ENCODE results near the gene SCGB1C1. TPM values are rescaled to one million over a fixed set of nuclear protein-coding genes. Genes with fewer than 3 reads are reported as not detected.
A peak's percentile ranks its signal among the peaks of the same experiment; 100 is the strongest.
"Not testable (repeated sequence)": the region's sequence is repeated elsewhere in the genome, so short reads cannot be mapped to it uniquely, and the experiment has no call there.

Gene SCGB1C1
- total RNA-seq, 2 experiments from 2014 or later, result not detected

GRCh38 chr11:213111-213510 is 20.2 kb downstream of the SCGB1C1 start:
- H3K27ac Mint-ChIP-seq, result peak overlapping the region; percentile 62
- H3K4me1 Mint-ChIP-seq (ENCODE audit: low read depth), result peaks cover 38% of the 10 kb centered on the region
- H3K4me3 Mint-ChIP-seq, result no peak overlapping the region
- peaks cover 29% of the 10 kb centered on the region for H3K36me3 Mint-ChIP-seq (ENCODE audit: low read depth)
- CTCF ChIA-PET, result interaction anchor here (0.5 kb wide), 1 partner anchor 11 kb away, joined by 3 read pairs; no protein-coding TSS in a partner anchor
- H3K9me3 Mint-ChIP-seq, result no peaks in the 10 kb centered on the region
- DNase-seq, result no peak
- intact Hi-C loops (cut with micrococcal nuclease), result no loop called here
- H3K27me3 Mint-ChIP-seq (ENCODE audit: low read depth), result no peaks in the 10 kb centered on the region

GRCh38 chr11:214083-214482 is 21.2 kb downstream of the SCGB1C1 start:
- Mint-ChIP-seq H3K27me3 (ENCODE audit: low read depth) (no peaks in the 10 kb centered on the region), H3K9me3 (no peaks in the 10 kb centered on the region), H3K36me3 (ENCODE audit: low read depth) (peaks cover 27% of the 10 kb centered on the region), H3K4me3 (no peak overlapping the region), H3K27ac (no peak overlapping the region), H3K4me1 (ENCODE audit: low read depth) (peaks cover 36% of the 10 kb centered on the region)
- intact Hi-C loops (cut with micrococcal nuclease), result no loop called here
- CTCF ChIA-PET, result no interaction called here
- no peak for DNase-seq

GRCh38 chr11:215581-216037 is 22.7 kb downstream of the SCGB1C1 start:
- CTCF ChIA-PET, result interaction anchor here (1.0 to 2.7 kb wide), 3 partner anchors 8 to 35 kb away, joined by 4 to 16 read pairs (median 5); partner anchors contain the start of genes BET1L and RIC8A
- Mint-ChIP-seq H3K4me1 (ENCODE audit: low read depth) (peaks cover 21% of the 10 kb centered on the region), H3K36me3 (ENCODE audit: low read depth) (peaks cover 17% of the 10 kb centered on the region)

GRCh38 chr11:216081-216974 is 23.4 kb downstream of the SCGB1C1 start:
- Mint-ChIP-seq H3K4me3 (no peak overlapping the region), H3K27me3 (ENCODE audit: low read depth) (no peaks in the 10 kb centered on the region), H3K9me3 (no peaks in the 10 kb centered on the region), H3K36me3 (ENCODE audit: low read depth) (peaks cover 17% of the 10 kb centered on the region), H3K4me1 (ENCODE audit: low read depth) (peaks cover 14% of the 10 kb centered on the region), H3K27ac (peak overlapping the region; percentile 67)
- CTCF ChIA-PET, result interaction anchor here (1.0 to 2.7 kb wide), 3 partner anchors 9 to 34 kb away, joined by 4 to 16 read pairs (median 5); partner anchors contain the start of genes BET1L and RIC8A
- intact Hi-C loops (cut with micrococcal nuclease), result no loop called here
- no peak for DNase-seq

More at GRCh38 chr11:215581-216037, 22.7 kb downstream of the SCGB1C1 start:
- no peak for DNase-seq
- no peak overlapping the region for H3K4me3 Mint-ChIP-seq
- H3K27me3 Mint-ChIP-seq (ENCODE audit: low read depth), result no peaks in the 10 kb centered on the region
- intact Hi-C loops (cut with micrococcal nuclease), result no loop called here
- no peaks in the 10 kb centered on the region for H3K9me3 Mint-ChIP-seq
- H3K27ac Mint-ChIP-seq, result peak overlapping the region; percentile 59

- no peaks in the 10 kb centered on the region for H3K9me3 Mint-ChIP-seq
- H3K4me1 Mint-ChIP-seq (ENCODE audit: low read depth), result peaks cover 9% of the 10 kb centered on the region
- peaks cover 10% of the 10 kb centered on the region for H3K36me3 Mint-ChIP-seq (ENCODE audit: low read depth)
- H3K4me3 Mint-ChIP-seq, result no peak overlapping the region
- CTCF ChIA-PET, result no interaction called here
- no peak for DNase-seq
- intact Hi-C loops (cut with micrococcal nuclease), result no loop called here
- peak overlapping the region; percentile 67 for H3K27ac Mint-ChIP-seq
- H3K27me3 Mint-ChIP-seq (ENCODE audit: low read depth), result no peaks in the 10 kb centered on the region
Measured at GRCh38 chr11:217704-218103, 24.8 kb downstream of the SCGB1C1 start.

- Mint-ChIP-seq H3K36me3 (ENCODE audit: low read depth) (peaks cover 6% of the 10 kb centered on the region), H3K4me1 (ENCODE audit: low read depth) (peaks cover 7% of the 10 kb centered on the region), H3K9me3 (no peaks in the 10 kb centered on the region), H3K4me3 (no peak overlapping the region), H3K27me3 (ENCODE audit: low read depth) (no peaks in the 10 kb centered on the region), H3K27ac (no peak overlapping the region)
- intact Hi-C loops (cut with micrococcal nuclease), result no loop called here
- DNase-seq, result no peak
- CTCF ChIA-PET, result interaction anchor here (1.2 kb wide), 1 partner anchor 12 kb away, joined by 6 read pairs; the partner anchor contains the start of genes BET1L and RIC8A
Measured at GRCh38 chr11:218815-219593, 26.1 kb downstream of the SCGB1C1 start.

- intact Hi-C loops (cut with micrococcal nuclease); DNase-seq; H3K27me3 Mint-ChIP-seq (ENCODE audit: low read depth); H3K9me3 Mint-ChIP-seq; H3K27ac Mint-ChIP-seq; H3K4me3 Mint-ChIP-seq; H3K36me3 Mint-ChIP-seq (ENCODE audit: low read depth): not testable (repeated sequence)
- CTCF ChIA-PET, result interaction anchor here (1.3 kb wide), 1 partner anchor 30 kb away, joined by 3 read pairs; no protein-coding TSS in a partner anchor
- peaks cover 10% of the 10 kb centered on the region for H3K4me1 Mint-ChIP-seq (ENCODE audit: low read depth)
Measured at GRCh38 chr11:220641-221215, 27.9 kb downstream of the SCGB1C1 start.

- peaks cover 12% of the 10 kb centered on the region for H3K4me1 Mint-ChIP-seq (ENCODE audit: low read depth)
- CTCF ChIA-PET, result interaction anchor here (1.3 kb wide), 1 partner anchor 29 kb away, joined by 3 read pairs; no protein-coding TSS in a partner anchor
- peaks cover 2% of the 10 kb centered on the region for H3K36me3 Mint-ChIP-seq (ENCODE audit: low read depth)
- no peak overlapping the region for H3K4me3 Mint-ChIP-seq
- intact Hi-C loops (cut with micrococcal nuclease), result no loop called here
- no peaks in the 10 kb centered on the region for H3K27me3 Mint-ChIP-seq (ENCODE audit: low read depth)
- no peak overlapping the region for H3K27ac Mint-ChIP-seq
- no peak for DNase-seq
- H3K9me3 Mint-ChIP-seq, result no peaks in the 10 kb centered on the region
Measured at GRCh38 chr11:221539-221938, 28.7 kb downstream of the SCGB1C1 start.

GRCh38 chr11:221998-222789 is 29.3 kb downstream of the SCGB1C1 start:
- H3K27me3 Mint-ChIP-seq (ENCODE audit: low read depth), result no peaks in the 10 kb centered on the region
- DNase-seq, result no peak
- intact Hi-C loops (cut with micrococcal nuclease), result no loop called here
- peaks cover 2% of the 10 kb centered on the region for H3K36me3 Mint-ChIP-seq (ENCODE audit: low read depth)
- H3K9me3 Mint-ChIP-seq, result no peaks in the 10 kb centered on the region
- H3K27ac Mint-ChIP-seq, result no peak overlapping the region
- H3K4me3 Mint-ChIP-seq, result no peak overlapping the region
- CTCF ChIA-PET, result interaction anchor here (1.3 kb wide), 1 partner anchor 28 kb away, joined by 3 read pairs; no protein-coding TSS in a partner anchor
- H3K4me1 Mint-ChIP-seq (ENCODE audit: low read depth), result peaks cover 12% of the 10 kb centered on the region

GRCh38 chr11:223026-223789 is 30.3 kb downstream of the SCGB1C1 start:
- Mint-ChIP-seq H3K27me3 (ENCODE audit: low read depth) (no peaks in the 10 kb centered on the region), H3K4me1 (ENCODE audit: low read depth) (peaks cover 6% of the 10 kb centered on the region), H3K36me3 (ENCODE audit: low read depth) (peaks cover 4% of the 10 kb centered on the region), H3K9me3 (no peaks in the 10 kb centered on the region), H3K4me3 (no peak overlapping the region), H3K27ac (peak overlapping the region; percentile 3)
- CTCF ChIA-PET, result no interaction called here
- intact Hi-C loops (cut with micrococcal nuclease), result no loop called here
- DNase-seq, result no peak

- CTCF ChIA-PET, result no interaction called here
- H3K4me3 Mint-ChIP-seq, result no peak overlapping the region
- DNase-seq, result no peak
- H3K27me3 Mint-ChIP-seq (ENCODE audit: low read depth), result no peaks in the 10 kb centered on the region
- intact Hi-C loops (cut with micrococcal nuclease), result no loop called here
- peaks cover 9% of the 10 kb centered on the region for H3K4me1 Mint-ChIP-seq (ENCODE audit: low read depth)
- no peaks in the 10 kb centered on the region for H3K9me3 Mint-ChIP-seq
- peaks cover 4% of the 10 kb centered on the region for H3K36me3 Mint-ChIP-seq (ENCODE audit: low read depth)
- no peak overlapping the region for H3K27ac Mint-ChIP-seq
Measured at GRCh38 chr11:223884-224283, 31.0 kb downstream of the SCGB1C1 start.
